IPS-NIHi7 (cell line): ENCODE results near the gene DPP4.
"Not testable (repeated sequence)": the region's sequence is repeated elsewhere in the genome, so short reads cannot be mapped to it uniquely, and the experiment has no call there.

ENCODE experiments used
- DNase-seq: peaks from one replicate; pipeline ENCODE4 v3.0.0; 2012; ENCODE audit warnings: mixed read lengths; ENCODE audit errors: extremely low spot score

Gene DPP4

GRCh38 chr2:162058973-162059668, 14.9 kb downstream of the DPP4 start:
- DNase-seq, result no peak

DNA sequence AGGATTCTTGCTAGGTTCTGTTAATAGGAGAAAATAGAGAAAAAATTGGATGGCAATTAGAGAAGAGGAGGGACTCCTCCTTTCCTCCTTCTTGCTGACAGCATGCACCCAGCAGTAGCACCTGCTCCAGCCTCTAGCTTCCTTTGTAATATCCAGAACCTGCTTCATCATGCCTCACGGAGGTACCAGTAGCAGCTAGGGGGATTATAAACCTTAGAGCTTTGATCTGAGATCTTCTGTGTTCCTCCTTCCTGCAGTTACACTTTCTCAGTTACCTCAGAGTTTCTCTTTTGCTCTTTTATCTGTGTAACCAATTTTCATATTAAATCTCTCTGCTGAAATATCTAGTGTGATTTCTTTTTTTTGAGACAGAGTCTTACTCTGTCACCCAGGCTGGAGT, 16.6 kb downstream of the DPP4 start:
- DNase-seq, result no peak

GRCh38 chr2:162056796-162057399, 17.1 kb downstream of the DPP4 start:
- DNase-seq, result no peak

DNA sequence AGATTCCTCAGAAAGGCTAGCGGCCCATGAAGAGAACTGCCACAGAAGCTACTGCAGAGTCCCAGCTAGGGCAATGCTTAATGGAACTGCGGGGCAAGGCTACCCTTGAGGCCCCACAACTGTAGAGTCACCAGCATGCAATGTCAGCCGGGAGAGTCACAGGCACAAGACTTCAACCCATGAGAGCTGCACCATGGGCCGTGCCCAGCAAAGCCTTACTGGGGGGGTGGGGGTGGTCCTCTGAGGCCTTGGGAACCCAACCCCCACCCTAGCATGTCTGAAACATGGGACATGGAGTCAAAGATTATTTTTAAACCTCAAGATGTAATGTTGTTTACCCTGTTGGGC, 20.2 kb downstream of the DPP4 start:
- no peak for DNase-seq

- DNase-seq, result no peak
Measured at GRCh38 chr2:162053066-162053807, 20.8 kb downstream of the DPP4 start.

GRCh38 chr2:162050513-162050961, 23.5 kb downstream of the DPP4 start:
- DNase-seq, result no peak

DNA sequence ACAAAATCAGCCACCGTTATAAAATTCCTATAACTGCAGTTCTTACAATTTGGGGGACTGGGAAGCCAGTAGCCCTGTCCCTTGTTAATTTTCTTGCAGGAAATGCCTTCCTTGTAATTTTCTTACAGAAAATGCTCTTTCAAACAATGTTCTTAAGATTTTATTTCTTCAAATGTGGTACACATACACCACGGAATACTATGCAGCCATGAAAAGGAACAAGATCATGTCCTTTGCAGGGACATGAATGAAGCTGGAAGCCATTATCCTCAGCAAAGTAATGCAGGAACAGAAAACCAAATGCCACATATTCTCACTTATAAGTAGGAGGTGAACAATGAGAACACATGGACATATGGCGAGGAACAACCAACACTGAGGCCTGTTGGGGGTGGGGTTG, 24.9 kb downstream of the DPP4 start:
- DNase-seq, result not testable (repeated sequence)

- no peak for DNase-seq
Measured at GRCh38 chr2:162044586-162044985, 29.4 kb downstream of the DPP4 start.

- DNase-seq, result no peak
Measured at GRCh38 chr2:162043132-162043531, 30.9 kb downstream of the DPP4 start.

DNA sequence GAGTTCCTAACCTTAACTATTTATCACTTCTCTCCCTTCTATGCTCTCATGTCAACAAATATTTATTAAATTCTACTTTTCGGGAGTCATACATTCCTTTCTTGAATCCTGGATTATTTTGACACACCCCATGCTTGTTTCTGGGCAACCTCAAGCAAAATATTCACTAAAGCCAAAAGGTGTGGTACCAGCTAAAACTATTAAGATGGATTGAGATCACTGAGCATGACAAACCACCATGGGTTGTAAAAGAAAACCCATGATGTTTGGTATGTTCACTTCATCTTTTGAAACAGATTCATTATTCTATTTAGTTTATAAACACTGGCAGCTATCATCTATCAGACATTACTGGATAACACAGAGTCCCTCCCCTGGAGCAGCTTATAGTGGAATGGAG, 32.5 kb downstream of the DPP4 start:
- no peak for DNase-seq

GRCh38 chr2:162038725-162039124, 35.3 kb downstream of the DPP4 start:
- no peak for DNase-seq

DNA sequence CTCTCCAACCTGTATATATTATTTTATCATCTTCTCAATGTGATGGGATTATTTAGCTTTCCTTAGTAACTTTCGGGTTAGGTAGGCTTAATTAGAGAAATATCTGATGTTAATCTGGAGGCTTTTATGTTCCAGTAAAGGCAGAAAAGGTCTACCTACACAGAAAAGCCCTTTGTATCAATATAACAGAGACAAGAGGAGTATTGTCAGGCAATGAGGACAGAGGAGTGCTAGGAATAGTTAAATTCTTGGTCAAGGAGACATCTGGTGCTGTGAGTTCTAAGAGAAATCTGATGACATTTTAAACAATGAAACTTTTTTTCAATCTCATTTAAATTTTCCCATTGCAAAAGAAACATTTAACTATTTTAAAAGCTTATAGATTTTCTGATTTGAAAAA, 36.1 kb downstream of the DPP4 start:
- DNase-seq, result no peak

DNA sequence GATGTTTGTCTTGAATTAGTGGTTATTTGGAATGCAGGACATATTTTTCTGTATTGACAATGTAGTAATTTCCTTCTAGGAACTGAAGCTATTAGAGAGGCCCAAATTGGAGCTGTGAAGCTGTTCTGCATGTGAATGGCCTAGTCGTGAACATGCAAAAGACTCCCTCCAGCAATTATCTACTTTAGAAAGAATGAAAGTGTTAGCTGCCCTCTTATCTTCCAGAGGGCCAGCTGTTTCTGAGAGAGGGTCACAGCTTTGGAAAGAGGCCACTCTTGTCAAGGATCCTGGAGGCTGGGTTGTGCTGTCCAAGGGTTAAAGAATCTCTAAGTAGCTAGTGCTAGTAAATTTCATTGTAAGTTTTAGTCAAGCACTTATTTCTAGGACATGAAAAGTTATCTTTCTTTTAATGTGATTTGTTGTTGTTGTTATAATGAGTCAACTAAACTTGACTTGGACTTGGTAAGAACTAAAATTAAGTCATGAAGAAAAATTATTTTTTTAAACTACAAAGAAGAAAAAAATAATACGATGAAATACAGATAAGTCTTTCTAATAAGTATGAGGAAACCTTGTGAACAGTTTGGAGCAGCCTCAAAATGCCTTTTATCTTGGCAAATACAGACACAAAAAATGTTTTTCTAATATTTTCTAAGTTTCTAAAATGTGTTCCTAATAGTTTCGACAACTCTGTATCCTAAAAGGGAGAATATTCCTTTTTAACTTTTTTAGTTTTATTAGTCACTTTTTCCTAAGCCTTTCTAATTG, 36.8 kb downstream of the DPP4 start:
- peak; percentile 54 for DNase-seq

DNA sequence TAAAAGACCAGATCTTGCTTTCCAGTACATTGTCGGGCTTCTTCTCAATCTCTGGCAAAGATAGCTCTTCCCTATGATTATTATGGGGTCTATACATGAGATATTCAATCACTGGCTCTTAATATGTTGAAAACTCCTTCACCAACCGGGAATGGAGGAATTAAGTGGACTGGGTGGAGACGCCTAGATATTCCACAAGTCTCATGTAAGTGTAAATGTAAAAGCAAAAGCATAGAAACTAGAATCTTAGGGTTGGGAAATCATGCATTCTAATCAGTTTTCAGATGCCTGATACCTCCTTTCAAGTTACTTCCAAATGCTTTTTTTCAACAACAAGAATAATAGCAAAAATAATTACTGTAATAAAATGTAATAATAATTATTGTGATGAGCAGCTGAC, 38.0 kb downstream of the DPP4 start:
- no peak for DNase-seq

- no peak for DNase-seq
Measured at GRCh38 chr2:162030363-162031190, 43.4 kb downstream of the DPP4 start.

DNA sequence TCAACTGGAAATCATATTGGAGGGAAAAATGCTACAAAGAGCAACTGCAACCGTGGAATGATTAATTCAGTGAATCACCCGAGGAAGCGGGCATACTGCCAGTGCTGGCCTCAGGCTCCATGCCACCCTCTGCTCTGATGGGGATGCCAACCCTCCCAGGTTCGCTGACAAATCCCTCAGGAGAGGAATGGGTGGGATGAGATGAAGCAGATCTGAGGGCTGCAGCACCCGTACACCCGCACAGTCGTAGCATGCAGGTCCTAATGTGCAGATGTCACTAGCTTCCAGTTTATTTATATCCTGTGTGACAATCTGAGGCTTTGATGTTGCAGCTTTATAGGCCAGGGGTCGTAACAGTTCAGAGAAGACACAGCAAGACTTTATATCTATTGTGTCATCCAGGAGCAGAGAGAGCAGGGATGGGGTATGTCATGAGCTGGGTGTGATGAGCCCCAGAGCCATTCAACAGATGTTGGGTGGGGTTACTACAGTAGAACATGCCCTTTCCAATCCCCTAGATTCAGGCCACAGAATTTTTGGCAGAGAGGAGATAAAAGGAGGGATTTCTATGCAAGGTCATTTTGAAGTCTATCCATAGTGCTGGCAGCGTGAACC, 44.6 kb downstream of the DPP4 start:
- no peak for DNase-seq

GRCh38 chr2:162028511-162028910, 45.5 kb downstream of the DPP4 start:
- DNase-seq, result no peak

DNA sequence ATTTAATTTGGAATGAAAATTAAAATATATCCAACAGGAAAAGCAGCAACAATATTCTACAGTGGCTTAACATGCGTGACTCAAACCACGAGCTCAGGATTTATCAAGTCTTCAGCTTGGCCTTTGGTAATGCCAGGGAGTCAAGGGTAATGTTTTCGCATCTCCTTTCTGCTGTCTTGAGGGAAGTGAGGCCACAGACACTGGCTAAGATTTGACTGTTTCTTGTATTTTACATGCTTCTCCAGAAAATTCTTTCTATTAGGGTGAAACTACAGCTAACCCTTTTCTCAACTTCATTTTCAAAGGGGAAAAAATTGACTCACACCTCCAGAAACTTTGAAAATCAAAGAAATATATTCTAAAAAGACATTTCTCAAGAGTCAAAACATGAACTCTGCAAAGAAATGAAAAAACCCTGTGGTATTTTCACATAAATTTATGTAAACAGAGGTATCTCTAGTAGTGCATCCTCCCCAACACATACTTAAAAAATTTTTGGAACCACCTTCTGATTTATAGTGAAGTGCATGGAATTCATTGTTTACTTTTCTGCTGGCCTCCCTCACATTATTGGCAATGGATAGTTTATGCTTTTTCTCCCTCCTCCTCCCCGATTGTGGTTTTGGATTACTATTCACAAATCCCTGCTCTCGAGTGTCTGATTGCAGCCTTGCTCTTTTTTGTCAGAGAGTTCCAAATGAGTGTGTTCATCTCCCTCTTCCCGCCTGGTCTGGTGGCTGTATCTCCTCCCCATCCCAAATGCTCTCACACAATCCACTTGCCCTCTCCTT, 48.7 kb downstream of the DPP4 start:
- DNase-seq, result no peak

DNA sequence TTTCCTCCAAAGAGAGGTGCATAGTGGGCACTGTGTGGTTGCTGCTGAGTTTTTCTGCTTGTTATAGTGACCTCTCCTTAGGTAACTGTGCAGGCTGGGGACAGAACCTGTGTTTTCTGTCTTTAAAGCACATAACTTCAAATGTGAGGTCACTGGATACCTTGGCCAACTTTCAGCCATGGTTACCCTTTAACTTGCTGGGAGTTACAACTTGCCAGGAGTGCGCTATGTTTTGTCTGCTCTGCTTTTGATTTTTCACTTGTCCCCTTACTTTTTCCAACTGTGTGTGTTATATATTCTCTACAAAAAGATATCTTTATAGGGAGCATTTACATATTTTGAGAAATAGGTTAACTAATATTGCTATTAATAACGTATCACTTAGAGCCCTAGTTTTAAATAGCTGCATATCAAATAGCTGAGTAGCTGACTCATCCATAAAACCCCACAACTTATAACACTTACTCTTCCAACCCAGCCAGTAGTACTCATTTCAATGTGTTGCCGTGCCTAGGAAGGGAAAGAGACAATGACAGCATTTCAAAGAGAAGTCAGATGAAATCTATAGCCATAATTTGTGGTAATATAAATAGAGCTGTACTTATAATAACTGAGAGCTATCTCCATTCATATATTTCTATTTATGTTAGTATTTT, 51.6 kb downstream of the DPP4 start:
- DNase-seq, result no peak
